SW 1271 (cell line): ENCODE results near the gene RIMS3.

Experiments
- DNase-seq, 2 experiments: peaks; one replicate each; lab custom pipeline; 2025; lab: John Stamatoyannopoulos, UW

RIMS3 gene

GRCh38 chr1:40653851-40654537 is 11.5 kb downstream of the RIMS3 start:
- no peak for DNase-seq

GRCh38 chr1:40652979-40653378 is 12.5 kb downstream of the RIMS3 start:
- DNase-seq = no peak

GRCh38 chr1:40652468-40652867 is 13.0 kb downstream of the RIMS3 start:
- DNase-seq = no peak

- no peak for DNase-seq
These were observed 14.2 kb downstream of the RIMS3 start for GRCh38 chr1:40651138-40651857.

- no peak for DNase-seq
These were observed 15.4 kb downstream of the RIMS3 start for GRCh38 chr1:40650075-40650474.

DNA sequence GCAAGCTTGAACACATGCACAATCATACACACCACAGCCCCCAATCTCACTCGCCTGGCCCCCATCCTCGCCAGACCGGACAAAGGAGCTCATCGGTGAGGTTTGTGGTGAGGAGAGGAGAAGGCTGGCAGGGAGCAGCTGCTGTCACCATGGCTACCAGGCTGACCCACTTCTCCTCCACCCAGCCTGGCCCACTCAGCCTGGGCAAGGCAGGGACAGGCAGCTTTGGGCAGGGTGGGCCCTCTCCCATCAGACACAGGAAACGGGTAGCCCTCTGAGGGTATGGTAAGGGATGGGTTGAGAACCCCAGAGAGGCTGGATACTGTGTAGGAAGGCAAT is 15.9 kb downstream of the RIMS3 start:
- no peak for DNase-seq

DNA sequence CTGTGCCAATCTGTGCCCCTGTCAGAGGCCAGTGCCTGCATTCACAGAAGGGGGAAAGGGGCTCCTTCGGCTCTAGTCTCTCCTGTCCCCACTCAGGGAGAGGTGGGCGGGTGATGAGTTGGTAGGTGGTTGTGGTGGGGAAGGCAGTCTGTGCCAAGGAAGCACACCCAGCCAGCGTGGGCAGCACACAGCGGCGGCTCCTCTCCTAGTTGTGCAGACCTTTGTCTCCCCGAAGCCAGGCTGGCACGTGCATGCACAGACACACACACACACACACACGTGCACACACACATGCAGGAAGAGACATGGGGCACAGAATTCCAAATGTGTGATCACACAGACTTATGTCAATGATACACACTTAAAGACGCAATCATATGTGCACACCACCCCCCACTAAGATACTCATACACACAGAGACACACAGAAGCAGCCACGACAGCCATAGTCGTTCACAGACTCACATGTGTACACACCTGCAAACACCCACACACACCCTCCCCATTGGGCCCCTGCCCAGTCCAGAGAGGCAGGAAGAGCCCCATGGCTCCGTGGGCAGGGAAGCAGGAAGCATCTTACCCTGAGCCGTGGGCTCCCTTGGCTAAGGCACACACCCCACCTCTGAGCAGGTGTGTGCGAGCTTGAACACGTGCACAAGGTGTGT is 16.4 kb downstream of the RIMS3 start:
- DNase-seq = no peak

DNA sequence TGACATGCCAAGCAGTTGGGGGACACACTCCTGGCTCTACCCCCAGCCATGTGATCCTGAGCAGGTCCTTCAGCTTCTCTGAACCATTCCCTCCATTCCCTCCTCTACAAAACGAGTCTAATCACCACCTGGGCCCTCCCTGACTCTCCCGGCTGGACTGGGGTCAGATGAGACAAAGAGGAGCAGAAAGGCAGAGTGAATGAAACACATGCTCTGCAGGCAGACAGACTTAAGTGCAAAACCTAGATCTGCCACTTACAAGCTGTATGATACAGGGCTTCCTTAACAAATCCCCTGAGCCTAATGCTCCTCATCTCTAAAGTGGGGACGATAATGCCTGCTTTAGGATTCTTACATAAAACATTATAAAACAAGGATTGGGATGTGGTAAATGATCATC is 17.3 kb downstream of the RIMS3 start:
- DNase-seq = no peak

DNA sequence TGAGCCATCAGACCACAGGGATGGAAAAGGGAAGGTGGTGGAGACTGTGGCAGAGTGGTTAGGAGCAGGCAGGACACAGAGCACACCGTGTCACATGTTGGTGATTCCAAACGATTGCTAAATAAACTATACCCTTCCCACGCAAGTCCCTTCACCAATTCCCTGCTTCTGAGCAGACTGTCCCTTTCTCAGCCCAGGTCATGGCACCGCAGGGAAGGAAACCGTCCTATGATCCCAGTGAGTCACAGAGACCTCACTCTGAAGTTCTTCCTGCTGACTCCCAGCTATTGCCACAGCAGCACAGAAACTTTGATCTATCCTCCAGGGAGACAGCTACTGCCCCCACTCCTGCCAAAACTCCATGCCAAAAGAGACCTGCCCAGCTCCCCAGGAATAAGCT is 19.2 kb downstream of the RIMS3 start:
- DNase-seq = no peak

DNA sequence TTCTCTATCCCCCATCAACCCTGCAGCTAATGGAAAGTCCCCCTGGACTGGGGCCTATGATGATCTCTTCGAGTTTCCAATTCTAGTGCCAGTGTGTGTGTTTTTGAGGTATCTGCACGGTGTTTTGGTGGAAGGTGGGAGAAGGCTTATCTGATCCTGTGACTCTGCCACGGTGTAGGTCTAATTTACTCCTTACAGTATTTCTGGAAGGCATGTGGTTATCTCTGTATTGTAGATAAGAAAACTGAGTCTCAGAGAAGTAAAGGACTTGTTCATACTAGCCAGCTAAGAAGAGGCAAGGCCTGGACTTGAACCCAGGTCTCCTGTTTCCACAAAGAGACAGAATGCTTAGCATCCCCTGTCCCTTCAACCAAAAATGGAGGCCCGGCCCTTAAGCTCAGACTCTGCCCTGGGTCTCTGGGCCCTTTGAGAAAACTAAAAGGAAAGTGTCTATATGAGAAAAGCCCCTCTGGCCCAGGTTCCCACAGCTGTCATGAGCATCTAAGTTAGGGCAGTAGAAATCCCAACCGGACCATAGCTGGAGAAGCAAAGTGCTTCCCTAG is 20.3 kb downstream of the RIMS3 start:
- DNase-seq = no peak

DNA sequence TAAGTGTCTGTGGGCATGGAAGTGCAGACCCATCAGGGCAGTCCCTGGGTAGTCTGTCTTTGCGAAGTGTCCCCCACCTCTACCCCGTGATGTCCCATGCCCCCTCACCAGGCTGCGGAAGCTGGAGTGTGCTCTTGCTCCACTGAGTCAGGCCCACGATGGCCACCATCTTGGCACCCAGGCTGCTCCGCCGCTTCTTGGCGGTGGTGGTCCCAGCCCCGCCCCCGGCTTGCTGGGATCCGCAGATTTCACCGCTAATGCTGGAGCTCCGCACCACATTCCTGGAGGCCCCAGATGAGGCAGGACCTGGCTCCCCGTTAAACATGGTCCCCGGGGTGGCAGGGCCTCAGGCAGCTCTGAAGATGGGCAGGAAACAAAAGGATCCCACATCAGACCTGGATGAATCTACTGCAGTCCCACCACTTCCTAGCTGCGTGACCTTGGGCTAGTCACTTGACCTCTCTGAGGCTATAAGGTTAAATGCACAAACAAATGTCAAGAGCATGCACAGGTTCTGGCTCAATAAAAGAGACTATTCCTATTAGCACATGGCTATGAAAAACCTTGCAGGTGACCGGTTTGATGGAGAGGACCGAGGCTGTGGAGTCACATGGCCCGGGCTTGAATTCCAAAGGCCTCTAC is 23.8 kb downstream of the RIMS3 start:
- no peak for DNase-seq

GRCh38 chr1:40640314-40641076 is 25.0 kb downstream of the RIMS3 start:
- DNase-seq = no peak

GRCh38 chr1:40638097-40639036 is 27.1 kb downstream of the RIMS3 start:
- DNase-seq = no peak

DNA sequence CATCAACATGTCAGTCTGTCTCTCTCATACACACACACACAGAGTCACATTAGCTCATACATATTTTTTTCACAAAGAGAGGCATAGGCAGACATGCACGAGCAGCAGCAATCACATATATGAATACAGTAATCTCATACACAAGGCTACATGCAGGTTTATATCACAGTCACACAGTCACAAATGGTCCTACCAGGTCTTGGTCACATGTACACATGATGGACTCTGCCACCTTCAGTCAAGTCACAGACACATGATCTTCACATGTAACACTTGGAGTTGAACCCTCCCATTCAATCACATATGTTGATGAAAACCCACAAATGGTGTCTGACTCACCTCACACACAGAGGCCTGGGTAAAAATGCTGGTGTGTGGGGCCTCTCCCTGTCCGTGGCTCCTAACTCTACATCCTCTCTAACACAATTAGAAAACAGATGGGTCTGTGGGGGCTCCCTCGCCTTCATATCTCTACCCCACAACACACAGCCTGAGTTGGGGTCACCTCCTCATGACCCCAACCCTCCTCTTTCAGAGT is 27.9 kb downstream of the RIMS3 start:
- DNase-seq = no peak

DNA sequence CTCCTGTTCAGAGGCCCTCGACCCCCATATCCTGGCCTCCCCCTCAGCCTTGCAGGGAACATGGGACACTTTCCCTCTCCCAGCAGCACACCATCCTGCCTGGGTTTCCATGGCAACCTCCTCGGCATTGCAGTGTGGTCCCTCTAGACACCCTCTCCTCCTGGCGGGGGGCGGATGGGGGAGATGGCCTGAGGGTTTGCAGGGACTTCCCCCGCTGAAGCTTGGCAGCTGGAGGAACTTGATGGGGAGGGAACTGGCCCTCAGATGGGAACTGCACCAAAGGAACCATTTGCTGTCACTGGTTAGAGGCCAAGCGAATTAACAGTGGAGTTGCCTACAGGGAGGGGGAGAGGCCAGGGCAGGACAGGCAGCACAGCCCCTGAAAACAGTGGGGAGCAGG is 28.7 kb downstream of the RIMS3 start:
- no peak for DNase-seq

DNA sequence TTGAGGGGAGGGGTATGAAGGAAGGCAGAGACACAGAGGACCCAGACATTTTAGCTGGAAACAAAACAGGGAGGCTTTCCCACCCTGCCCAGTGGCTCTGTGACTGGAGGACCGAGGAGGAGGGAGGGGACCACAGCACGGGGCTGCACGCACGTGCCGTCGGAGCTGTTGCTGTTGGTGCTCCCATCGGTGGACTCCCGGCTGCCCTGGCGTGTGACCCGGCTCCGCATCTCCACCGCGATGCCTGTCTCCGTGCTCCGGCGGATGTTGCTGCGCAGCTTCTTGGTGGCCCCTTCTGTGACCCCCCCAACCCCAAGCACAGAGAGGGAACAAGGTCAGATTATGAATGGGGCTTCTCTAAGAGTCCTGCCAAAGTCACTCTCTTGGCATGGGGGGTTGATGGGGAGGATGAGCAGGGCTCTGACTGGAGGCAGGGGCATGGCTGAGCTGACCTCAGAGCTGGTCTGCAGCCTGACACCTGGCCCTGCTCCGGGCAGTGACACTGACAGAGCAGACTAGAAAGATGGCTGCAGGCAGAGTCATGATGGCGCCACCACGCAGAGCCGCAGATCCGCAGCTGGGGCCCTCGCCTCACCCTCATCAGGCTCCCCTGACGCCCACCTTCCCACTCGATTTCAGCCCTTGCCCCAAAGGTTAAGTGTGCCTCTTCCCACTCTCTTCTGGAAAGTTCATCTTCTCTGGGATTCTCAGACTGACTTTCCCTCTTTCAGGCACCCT is 29.6 kb downstream of the RIMS3 start:
- DNase-seq = no peak

DNA sequence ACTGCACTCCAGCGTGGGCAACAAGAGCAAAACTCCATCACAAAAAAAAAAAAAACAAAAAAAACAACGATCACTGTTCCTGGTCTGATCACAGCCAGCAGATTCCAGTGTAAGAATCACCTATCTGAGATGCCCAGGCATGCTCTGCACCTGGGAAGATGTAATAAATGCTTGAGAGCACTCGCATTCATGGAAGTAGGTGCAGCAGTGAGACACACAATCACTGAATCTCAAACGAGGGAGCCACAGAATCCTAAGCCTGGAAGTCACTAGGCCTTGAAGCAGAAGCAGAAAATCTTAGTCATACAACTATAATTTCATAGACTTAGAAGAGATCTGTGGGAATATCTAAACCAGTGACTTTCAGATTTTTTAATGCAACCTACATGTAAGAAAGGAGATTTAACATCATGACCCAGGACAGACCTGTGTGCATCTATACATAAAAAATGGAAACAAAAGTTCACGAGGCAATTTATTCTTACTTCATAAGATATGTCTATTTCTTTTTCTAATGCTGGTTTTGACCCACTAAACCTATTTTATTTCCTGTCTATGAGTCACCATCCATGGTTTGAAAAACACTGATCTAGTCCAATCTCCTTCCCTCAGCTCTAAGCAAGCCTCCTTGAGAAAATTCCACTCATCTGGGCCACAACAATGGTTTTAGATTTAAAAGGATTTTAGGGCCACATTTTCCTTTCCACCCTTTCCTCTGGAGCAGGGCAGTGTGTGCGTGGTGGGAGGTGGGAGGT is 30.4 kb downstream of the RIMS3 start:
- DNase-seq = no peak

DNA sequence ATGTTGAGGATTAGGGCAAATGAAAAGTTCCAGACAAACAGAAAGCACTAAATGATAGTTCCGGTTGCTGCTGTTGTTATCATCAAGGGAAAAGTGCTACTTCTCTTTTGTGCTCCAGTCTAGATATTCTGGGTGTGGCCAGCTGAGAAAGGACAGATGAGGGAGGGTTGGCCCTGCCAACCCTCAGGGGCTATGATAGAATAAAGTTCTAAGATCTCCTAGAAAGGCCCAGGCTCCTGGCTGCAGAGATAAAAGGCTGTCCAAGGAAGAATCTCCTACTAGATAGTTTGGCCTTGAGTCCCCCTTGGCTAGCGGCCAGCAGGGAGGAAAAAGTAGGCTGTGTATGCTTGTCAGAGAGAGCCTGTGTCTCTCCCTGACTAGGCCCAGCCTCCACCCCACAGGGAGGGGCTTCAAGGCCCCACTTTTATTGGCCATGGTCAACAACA is 31.5 kb downstream of the RIMS3 start:
- DNase-seq = no peak

DNA sequence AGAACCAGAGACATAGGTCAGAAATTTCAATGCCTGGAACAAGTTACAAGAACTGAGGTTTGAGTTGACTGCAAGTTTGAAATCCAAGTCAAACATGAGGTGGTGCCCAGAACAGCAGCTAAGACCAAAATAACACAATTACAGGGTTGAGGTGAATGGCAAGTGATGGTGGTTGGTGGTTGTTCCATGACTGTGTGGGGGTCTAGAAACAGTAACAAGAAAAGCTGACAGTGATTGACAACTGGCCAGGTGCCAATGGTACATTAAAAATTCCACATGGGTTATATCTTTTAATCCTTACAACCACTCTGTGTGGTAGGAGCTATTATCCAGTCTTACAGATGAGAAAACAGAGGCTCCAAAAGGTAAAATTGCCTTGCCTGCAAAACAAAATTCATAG is 32.0 kb downstream of the RIMS3 start:
- DNase-seq = no peak
